ENCODE results near the gene BEX3. TPM values are rescaled to one million over a fixed set of nuclear protein-coding genes. Genes with fewer than 3 reads are reported as not detected.

BEX3 gene
- total and polyA plus RNA-seq, 3 donors from 2014 or later: 289 to 415 (median 354) TPM

GRCh38 chrX:103386332-103386731, 10.0 kb downstream of the BEX3 start:
- Histone ChIP-seq H3K36me3 (ENCODE audit: low read depth, missing control alignments) (no peaks in the 10 kb centered on the region), H3K4me3 (no peak overlapping the region), H3K27me3 (no peaks in the 10 kb centered on the region), H3K9me3 (no peaks in the 10 kb centered on the region), H3K4me1 (no peaks in the 10 kb centered on the region), H3K27ac (peak overlapping the region; percentile 62 to 82)
- DNase-seq: no peak
- intact Hi-C loops (cut with DNase I; ENCODE audit: low total_unique reads): no loop called here
- WGBS, 2 donors: 68 to 76% methylated on average over 2 of the region's 2 CpGs
- no peak for TF ChIP-seq POLR2A (IDR thresholded peaks at IDR 0.05)
- no peak for TF ChIP-seq CTCF (IDR thresholded peaks at IDR 0.05)

GRCh38 chrX:103393487-103393886, 17.1 kb downstream of the BEX3 start:
- Histone ChIP-seq H3K4me3 (no peak overlapping the region), H3K27ac (no peak overlapping the region), H3K4me1 (no peaks in the 10 kb centered on the region), H3K9me3 (no peaks in the 10 kb centered on the region), H3K36me3 (ENCODE audit: low read depth, missing control alignments) (no peaks in the 10 kb centered on the region), H3K27me3 (no peaks in the 10 kb centered on the region)
- TF ChIP-seq CTCF (IDR thresholded peaks at IDR 0.05) (no peak), POLR2A (IDR thresholded peaks at IDR 0.05) (no peak)
- intact Hi-C loops (cut with DNase I; ENCODE audit: low total_unique reads): no loop called here
- no peak for DNase-seq
- WGBS, 2 donors: 89% methylated on average over 3 of the region's 3 CpGs

- H3K27me3 ChIP-seq: no peaks in the 10 kb centered on the region
- no peak overlapping the region for H3K4me3 ChIP-seq
- H3K4me1 ChIP-seq: no peaks in the 10 kb centered on the region
- WGBS, 2 donors: 41 to 48% methylated on average over 5 of the region's 5 CpGs
- no peaks in the 10 kb centered on the region for H3K9me3 ChIP-seq
- intact Hi-C loops (cut with DNase I; ENCODE audit: low total_unique reads): no loop called here
- H3K27ac ChIP-seq: no peak overlapping the region
- no peak for DNase-seq
- H3K36me3 ChIP-seq (ENCODE audit: low read depth, missing control alignments): no peaks in the 10 kb centered on the region
- TF ChIP-seq POLR2A (IDR thresholded peaks at IDR 0.05) (no peak), CTCF (IDR thresholded peaks at IDR 0.05) (no peak)
These were observed 19.8 kb downstream of the BEX3 start for GRCh38 chrX:103396186-103396585.

- TF ChIP-seq CTCF (IDR thresholded peaks at IDR 0.05): no peak
- no peak for TF ChIP-seq POLR2A (IDR thresholded peaks at IDR 0.05)
- no peaks in the 10 kb centered on the region for H3K9me3 ChIP-seq
- 76 to 83% methylated on average over 1 to 2 of the region's 2 CpGs for WGBS, 2 donors
- H3K27ac ChIP-seq: no peak overlapping the region
- intact Hi-C loops (cut with DNase I; ENCODE audit: low total_unique reads): no loop called here
- H3K4me3 ChIP-seq: no peak overlapping the region
- DNase-seq: no peak
- no peaks in the 10 kb centered on the region for H3K27me3 ChIP-seq
- no peaks in the 10 kb centered on the region for H3K36me3 ChIP-seq (ENCODE audit: low read depth, missing control alignments)
- H3K4me1 ChIP-seq: no peaks in the 10 kb centered on the region
These were observed 20.3 kb downstream of the BEX3 start for GRCh38 chrX:103396660-103397059.

GRCh38 chrX:103397707-103398106, 21.4 kb downstream of the BEX3 start:
- Histone ChIP-seq H3K4me1 (no peaks in the 10 kb centered on the region), H3K36me3 (ENCODE audit: low read depth, missing control alignments) (no peaks in the 10 kb centered on the region), H3K4me3 (no peak overlapping the region), H3K27ac (no peak overlapping the region), H3K27me3 (no peaks in the 10 kb centered on the region), H3K9me3 (no peaks in the 10 kb centered on the region)
- intact Hi-C loops (cut with DNase I; ENCODE audit: low total_unique reads): no loop called here
- WGBS, 2 donors: 86 to 88% methylated on average over 3 to 4 of the region's 4 CpGs
- DNase-seq: no peak
- TF ChIP-seq CTCF (IDR thresholded peaks at IDR 0.05) (no peak), POLR2A (IDR thresholded peaks at IDR 0.05) (no peak)

Measured in testis (tissue), 3 donors.